GM19351 (cell line): ENCODE measurements around the gene LRRC23.
"Not testable (repeated sequence)": the region's sequence is repeated elsewhere in the genome, so short reads cannot be mapped to it uniquely, and the experiment has no call there.

Experiments
- ATAC-seq: cut with Tn5 transposase; IDR thresholded peaks from one replicate; pipeline ENCODE4 v1.9.1; 2021; ENCODE audit warnings: mild to moderate bottlenecking, moderate library complexity; ENCODE audit not compliant: unreplicated experiment

The LRRC23 gene

DNA sequence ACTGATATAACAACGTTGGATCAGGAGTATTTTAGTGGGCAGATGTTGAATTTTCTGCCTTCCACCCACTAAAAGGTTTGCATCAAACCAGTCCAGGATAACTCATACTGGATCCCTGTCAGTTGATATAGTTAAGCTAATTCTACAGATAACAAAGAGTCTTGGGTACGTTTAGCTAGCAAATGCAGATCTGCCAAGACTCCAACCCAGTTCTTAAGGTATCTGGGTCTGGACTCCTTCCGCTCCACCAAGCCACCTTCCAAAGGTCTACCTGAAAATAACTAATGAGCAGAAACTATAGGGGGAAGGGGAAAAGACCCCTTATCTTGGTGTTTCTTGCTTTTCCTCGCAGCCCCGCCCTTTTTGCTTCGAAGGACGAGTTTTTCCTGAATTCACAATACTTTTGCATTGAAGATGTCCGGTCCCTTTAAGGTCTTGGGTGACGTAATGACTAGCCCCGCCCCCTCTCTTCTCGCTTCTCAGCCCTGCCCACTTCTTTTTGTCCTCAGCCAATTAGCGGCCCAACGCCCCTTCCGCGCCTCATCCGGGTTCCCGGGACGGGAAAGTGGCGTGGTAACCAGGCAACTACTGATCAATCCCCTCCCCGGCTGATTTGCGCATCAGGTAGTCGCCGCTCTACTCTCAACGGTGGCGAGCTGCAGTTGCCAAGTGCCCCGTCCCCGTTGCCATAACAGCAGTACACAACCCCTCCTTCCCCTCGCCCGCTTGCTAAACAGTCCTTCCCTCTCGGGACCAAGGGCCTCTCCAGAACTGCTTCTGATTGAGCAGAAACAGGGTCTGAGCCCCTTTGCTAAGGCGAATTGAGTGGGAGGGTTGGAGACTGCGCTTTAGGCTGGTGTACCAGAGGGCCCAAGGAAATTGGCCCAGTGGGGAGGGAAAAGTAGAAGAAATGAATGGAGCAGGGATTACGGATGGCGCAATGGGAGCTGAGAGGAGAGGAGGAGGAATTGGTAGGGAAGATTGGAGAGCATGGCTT is at the start of gene LRRC23:
LRRC23 (plus strand) TSS at position 543 of the 997 bp plus-strand sequence. CDS start 812 bp downstream, outside the sequence.
- ATAC-seq: peak; percentile 97

GRCh38 chr12:6855322-6855721 is 49.3 kb upstream of the LRRC23 start:
- ATAC-seq: no peak

GRCh38 chr12:6858799-6859198 is 45.8 kb upstream of the LRRC23 start:
- ATAC-seq: no peak

GRCh38 chr12:6860116-6860515 is 44.5 kb upstream of the LRRC23 start:
- ATAC-seq: no peak

GRCh38 chr12:6860942-6861341 is 43.7 kb upstream of the LRRC23 start:
- no peak for ATAC-seq

GRCh38 chr12:6861391-6861790 is 43.2 kb upstream of the LRRC23 start:
- ATAC-seq: no peak

DNA sequence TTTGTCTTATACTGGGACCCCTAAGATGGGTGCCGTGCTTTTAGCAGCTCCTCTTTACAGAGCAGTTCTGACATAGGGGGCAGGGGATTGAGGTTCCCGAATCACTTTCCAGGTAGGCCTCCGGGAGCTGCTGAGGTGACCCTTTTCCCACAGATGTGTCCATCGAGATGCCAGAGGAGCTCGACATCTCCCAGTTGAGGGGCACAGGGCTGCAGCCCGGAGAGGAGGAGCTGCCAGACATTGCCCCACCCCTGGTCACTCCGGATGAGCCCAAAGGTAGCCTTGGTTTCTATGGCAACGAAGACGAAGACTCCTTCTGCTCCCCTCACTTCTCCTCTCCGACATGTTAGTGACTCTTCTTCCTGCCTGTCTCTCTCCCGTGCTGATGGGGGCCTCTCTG is 41.6 kb upstream of the LRRC23 start:
- no peak for ATAC-seq

DNA sequence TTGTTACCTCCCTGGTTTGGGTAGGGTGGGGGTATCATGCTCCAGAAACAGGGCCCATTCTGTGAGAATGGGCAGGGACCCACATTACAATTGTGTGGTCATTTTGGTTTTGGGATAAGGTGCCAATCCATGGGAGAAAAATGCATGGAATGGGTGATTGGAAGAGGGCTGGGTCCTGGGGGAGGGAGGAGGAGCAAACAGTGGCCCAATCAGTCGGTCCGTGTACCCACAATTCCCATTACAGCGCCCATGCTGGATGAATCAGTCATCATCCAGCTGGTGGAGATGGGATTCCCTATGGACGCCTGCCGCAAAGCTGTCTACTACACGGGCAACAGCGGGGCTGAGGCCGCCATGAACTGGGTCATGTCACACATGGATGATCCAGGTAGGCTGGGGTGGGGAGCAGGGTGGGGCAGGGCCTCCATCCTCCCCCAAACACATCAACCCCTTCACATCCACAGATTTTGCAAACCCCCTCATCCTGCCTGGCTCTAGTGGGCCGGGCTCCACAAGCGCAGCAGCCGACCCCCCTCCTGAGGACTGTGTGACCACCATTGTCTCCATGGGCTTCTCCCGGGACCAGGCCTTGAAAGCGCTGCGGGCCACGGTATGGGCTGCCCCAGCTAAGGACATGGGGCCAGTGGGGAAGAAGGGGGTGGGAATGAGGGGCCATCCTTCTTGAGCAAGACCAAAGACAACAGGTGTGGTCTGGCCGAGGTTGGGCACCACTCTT is 40.9 kb upstream of the LRRC23 start:
- no peak for ATAC-seq

DNA sequence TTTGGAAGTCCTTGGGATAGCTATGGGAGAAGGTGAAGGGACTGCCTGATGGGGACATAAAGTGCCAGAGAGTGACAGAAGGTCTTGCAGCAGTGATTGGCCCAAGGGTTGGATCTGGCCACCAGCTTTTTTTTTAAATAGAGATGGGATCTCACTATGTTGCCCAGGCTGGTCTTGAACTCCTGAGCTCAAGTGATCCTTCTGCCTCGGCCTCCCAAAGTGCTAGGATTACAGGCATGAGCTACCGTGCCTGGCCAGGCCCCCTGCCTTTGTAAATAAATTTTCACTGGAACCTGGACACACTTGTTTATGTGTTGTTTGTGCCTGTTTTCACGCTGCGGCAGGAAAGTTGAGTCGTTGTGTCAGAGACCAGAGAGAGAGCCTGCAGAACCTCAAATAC is 39.3 kb upstream of the LRRC23 start:
- not testable (repeated sequence) for ATAC-seq

GRCh38 chr12:6866163-6866919 is 38.3 kb upstream of the LRRC23 start:
- ATAC-seq: no peak

GRCh38 chr12:6866920-6867412 is 37.7 kb upstream of the LRRC23 start:
- ATAC-seq: peak; percentile 7

DNA sequence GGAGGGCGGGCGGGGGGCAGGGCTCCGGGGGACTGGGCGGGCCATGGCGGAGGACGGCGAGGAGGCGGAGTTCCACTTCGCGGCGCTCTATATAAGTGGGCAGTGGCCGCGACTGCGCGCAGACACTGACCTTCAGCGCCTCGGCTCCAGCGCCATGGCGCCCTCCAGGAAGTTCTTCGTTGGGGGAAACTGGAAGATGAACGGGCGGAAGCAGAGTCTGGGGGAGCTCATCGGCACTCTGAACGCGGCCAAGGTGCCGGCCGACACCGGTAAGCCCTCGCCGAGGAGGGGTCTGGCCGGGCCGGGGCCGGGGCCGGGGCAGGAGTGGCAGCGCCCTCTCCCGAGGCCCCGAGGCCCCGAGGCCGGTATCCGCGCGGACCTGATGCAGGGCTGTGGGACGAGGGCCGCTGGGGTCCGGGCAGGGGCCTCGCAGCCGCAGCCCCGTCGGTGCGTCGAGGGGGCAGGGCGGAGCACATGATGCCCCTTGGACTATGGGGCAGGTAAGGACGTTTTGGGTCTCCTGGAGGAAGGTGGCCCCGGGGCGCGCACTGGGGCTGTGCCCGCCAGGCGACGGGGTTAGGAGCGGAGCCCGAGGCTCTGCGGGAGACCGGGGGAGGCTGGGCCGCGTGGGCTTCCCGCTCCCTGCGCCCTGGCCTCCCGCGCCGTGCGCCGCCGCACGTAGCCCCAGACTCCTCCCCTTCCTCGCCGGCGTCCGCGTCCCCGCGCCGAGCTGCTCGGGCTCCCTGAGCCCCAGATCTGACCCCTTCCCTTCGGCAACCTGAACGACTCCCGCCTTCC is 37.0 kb upstream of the LRRC23 start, which contains the start of gene TPI1:
TPI1 (plus strand) TSS at position 119 of the 798 bp plus-strand sequence; CDS start at position 155, 36 bp downstream.
- ATAC-seq: peak; percentile 63

- ATAC-seq: no peak
Observed at GRCh38 chr12:6868211-6869048, 36.2 kb upstream of the LRRC23 start.

GRCh38 chr12:6869049-6870021 is 35.3 kb upstream of the LRRC23 start:
- ATAC-seq: no peak

GRCh38 chr12:6870304-6870703 is 34.3 kb upstream of the LRRC23 start:
- ATAC-seq: not testable (repeated sequence)

GRCh38 chr12:6871052-6871957 is 33.3 kb upstream of the LRRC23 start:
- no peak for ATAC-seq
